ENCODE measurements around the gene CDC42EP3. TPM values are rescaled to one million over a fixed set of nuclear protein-coding genes. Genes with fewer than 3 reads are reported as not detected.

Gene CDC42EP3
- 19.9 and 26.7 TPM in 2 replicates for total RNA-seq

GRCh38 chr2:37671009-37671815, at the start of gene CDC42EP3:
Gene CDC42EP3, minus strand, starts transcription at chr2:37671642. Its CDS starts 25,055 bp downstream, at chr2:37646587.

All from hair follicular keratinocyte (primary cell).